Mucosa of descending colon (tissue), 3 donors: ENCODE data around the gene ZNF746. TPM values are rescaled to one million over a fixed set of nuclear protein-coding genes. Genes with fewer than 3 reads are reported as not detected.

ENCODE experiments used
- ATAC-seq: fragments of 200-7000 bp; cut with Tn5 transposase; one replicate; pipeline ENCODE4 v1.9.1; 2020; ENCODE audit warnings: mild to moderate bottlenecking, moderate library complexity
- DNase-seq, 3 donors: peaks; one replicate each; pipeline ENCODE4 v3.0.0-alpha.2; 2020
- H3K36me3 ChIP-seq: fragments of 200-600 bp; one replicate; pipeline ENCODE4 v1.8.0; 2021; ENCODE audit warnings: low read depth, mild to moderate bottlenecking
- H3K4me1 ChIP-seq: fragments of 200-600 bp; one replicate; pipeline ENCODE4 v1.8.0; 2021; ENCODE audit warnings: low read depth, mild to moderate bottlenecking
- H3K4me3 ChIP-seq: fragments of 200-600 bp; one replicate; pipeline ENCODE4 v1.8.0; 2021; ENCODE audit warnings: mild to moderate bottlenecking
- H3K9me3 ChIP-seq: fragments of 200-600 bp; one replicate; pipeline ENCODE4 v1.8.0; 2021; ENCODE audit warnings: mild to moderate bottlenecking
- intact Hi-C, 2 donors: fragments of 100-400 bp; cut with DNase I in 1 of 2; cut with micrococcal nuclease in 1 of 2; formaldehyde crosslinking; loops; one replicate each; pipeline versions ENCODE4 v1.11.0 to v1.11.1; 2022; cut with DNase I, micrococcal nuclease
- total RNA-seq, 3 donors: library from RNA; stranded (reverse); fragmentation: NEBNext Ultra II Directional in 2 of 3; extraction: Animal tissue kit (Norgen Biotek cat#: 25700) in 2 of 3; gene quantifications; one replicate each; pipeline versions ENCODE4 v1.2.1 to v1.2.4, GENCODE V29; 2021 to 2023
- TF ChIP-seq, protein P1 (sequence below): fragments of 200-600 bp; IDR thresholded peaks from one replicate; pipeline ENCODE4 v1.8.0; 2022; ENCODE audit warnings: antibody characterized with exemption, mild to moderate bottlenecking
- donor health status: DM: no; HTN: no; CAD: no; lungs with moderate emphysema.
- donor health status: DM: no; HTN: no; CAD: no.
- donor health status: DM: no; HTN: yes; CAD: no.

Gene ZNF746
- total RNA-seq, 3 donors from 2014 or later, result 10.8 to 22.0 (median 13.5) TPM

DNA sequence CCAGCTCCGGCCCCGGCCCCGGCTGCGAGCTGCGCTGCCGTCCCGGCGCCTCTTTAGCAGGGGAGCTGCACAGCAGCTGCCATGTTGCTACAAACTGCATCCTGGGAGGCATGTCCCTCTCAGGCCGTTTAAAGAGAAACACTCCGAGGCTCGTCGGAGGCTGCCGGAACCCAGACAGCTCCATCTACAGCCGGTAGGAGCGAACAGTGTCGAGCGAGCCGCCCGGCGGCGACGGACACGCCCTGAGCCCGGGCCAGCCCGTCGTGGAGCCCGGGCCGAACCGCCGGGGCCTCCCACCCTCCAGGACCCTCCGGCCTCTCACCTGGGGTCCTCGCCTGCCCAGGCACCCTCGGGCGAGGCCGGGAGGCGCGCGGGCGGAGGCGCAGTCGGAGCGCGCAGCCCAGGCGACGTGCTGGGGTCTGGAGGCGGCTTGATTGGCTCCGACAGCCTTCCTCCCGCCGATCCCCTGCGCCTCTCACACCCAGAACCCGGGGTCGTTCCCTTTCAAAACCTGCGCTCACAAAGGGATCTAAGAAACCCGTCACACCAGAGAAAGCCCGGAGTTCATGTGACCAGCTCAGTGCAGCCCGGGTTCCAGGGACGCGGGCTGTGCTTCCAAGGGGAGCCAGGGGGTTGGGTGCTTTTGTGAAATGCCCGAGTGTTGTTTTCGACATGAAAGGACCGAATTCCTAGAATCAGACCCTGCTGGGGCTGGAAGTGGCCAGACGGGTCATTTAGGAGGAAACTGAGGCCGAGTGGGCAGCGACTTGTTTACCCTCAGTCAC is 36.9 kb downstream of the ZNF746 start, which contains the start of gene ZNF777:
TSS of gene ZNF777 (minus strand) at position 570 of the 785 bp plus-strand sequence. CDS start 5,040 bp downstream, outside the sequence.
- TF ChIP-seq, protein P1, sequence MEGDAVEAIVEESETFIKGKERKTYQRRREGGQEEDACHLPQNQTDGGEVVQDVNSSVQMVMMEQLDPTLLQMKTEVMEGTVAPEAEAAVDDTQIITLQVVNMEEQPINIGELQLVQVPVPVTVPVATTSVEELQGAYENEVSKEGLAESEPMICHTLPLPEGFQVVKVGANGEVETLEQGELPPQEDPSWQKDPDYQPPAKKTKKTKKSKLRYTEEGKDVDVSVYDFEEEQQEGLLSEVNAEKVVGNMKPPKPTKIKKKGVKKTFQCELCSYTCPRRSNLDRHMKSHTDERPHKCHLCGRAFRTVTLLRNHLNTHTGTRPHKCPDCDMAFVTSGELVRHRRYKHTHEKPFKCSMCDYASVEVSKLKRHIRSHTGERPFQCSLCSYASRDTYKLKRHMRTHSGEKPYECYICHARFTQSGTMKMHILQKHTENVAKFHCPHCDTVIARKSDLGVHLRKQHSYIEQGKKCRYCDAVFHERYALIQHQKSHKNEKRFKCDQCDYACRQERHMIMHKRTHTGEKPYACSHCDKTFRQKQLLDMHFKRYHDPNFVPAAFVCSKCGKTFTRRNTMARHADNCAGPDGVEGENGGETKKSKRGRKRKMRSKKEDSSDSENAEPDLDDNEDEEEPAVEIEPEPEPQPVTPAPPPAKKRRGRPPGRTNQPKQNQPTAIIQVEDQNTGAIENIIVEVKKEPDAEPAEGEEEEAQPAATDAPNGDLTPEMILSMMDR, result peak; percentile 45
- peaks cover under 1% of the 10 kb centered on the region for H3K36me3 ChIP-seq
- intact Hi-C loops, result no loop called here
- peak within 1 kb of the TSS; percentile 51 for H3K4me3 ChIP-seq
- H3K9me3 ChIP-seq, result no peaks in the 10 kb centered on the region
- ATAC-seq (peak; percentile 99), DNase-seq (peak; percentile 86 to 87 (median 87))
- H3K4me1 ChIP-seq, result peaks cover 13% of the 10 kb centered on the region

DNA sequence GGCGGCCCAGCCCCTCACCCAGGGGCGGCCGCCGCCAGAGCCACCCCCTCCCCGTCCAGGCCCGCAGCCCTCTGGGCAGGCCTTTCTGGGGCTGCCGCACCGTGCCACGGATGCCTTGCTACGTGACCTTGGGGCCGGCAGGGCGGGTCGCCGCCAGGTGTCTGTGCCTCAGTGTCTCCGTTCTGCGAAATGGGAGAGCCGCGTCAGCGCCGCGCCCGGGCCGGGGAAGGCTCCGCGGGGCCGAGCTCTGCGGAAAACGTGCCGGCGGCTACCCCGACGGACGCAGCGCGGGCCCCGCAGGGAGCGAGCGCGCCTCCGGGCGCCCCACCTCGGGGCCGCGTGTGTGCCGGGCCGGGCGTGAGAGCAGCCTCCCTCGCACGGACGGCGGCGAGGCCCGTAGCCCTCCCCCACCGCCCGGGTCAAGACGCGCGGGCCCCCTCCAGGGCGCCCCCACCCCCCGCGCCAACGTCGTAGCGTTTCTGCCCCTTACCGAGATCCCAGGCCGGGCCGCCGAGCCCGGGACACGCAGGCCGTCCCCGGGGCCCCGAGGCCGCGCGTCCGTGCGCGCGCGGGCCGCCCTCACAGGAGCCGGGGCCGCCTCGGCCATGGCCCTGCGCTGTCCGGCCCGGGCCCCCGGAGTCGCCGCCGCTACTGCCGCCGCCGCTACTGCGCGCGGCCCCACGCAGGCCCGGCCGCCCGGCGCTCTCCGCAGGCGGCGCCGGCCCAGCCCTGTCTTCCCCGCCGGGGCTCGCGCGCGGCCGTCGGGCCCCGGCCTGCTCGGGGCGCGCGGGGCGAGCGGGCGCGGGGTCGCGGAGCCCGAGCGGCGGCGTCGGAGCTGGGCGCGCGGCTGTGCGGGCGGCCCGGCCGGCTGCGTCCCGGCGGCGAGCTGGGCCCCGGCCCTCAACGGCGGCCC is 37.8 kb downstream of the ZNF746 start:
- no peaks in the 10 kb centered on the region for H3K9me3 ChIP-seq
- peaks cover 13% of the 10 kb centered on the region for H3K4me1 ChIP-seq
- peak overlapping the region; percentile 51 for H3K4me3 ChIP-seq
- ATAC-seq (peak; percentile 16), DNase-seq (peak in 1 of 3 donors; percentile 36)
- TF ChIP-seq, protein P1, result no peak
- intact Hi-C loops, result no loop called here
- H3K36me3 ChIP-seq, result peaks cover 9% of the 10 kb centered on the region

DNA sequence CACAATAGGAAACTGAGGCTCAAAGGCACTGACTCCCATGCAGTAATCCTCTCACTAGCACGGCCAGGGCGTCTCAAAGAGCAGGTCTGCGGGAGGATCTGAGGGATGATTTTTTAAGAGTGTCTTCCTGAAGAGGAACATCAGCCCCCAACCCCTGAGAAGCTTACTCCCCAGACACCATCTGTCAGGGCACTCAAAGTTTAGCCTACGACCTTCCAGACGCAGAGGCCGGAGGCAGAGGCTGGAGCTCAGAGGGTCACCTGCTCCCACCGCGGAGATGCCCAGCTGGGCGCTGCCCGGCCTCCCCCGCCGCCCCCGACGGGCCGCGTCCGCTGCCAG is 38.4 kb downstream of the ZNF746 start:
- peaks cover 13% of the 10 kb centered on the region for H3K4me1 ChIP-seq
- no peak overlapping the region for H3K4me3 ChIP-seq
- H3K36me3 ChIP-seq, result peaks cover 10% of the 10 kb centered on the region
- no peaks in the 10 kb centered on the region for H3K9me3 ChIP-seq
- DNase-seq, result no peak
- TF ChIP-seq, protein P1, result no peak
- ATAC-seq, result no peak
- intact Hi-C loops, result no loop called here

DNA sequence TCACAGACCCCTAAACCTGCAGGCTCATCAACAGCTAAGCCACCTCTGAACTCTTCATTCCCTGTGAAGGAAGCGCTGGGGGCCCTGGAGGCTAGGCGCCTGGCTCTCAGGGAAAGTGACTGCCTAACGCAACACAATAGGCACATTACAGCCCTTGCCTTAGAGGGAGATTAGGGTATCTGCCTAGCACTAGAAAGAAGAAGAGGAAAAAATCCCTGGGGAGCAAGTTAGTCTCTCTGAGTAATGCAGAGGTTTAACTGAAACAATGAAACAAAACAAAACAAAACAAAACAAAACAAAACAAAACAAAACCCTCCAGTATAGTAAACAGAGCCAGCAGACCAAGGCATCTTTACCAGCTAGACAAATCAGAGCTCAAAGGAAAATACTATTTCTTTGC is 39.4 kb downstream of the ZNF746 start:
- H3K4me1 ChIP-seq, result peaks cover 13% of the 10 kb centered on the region
- no peak overlapping the region for H3K4me3 ChIP-seq
- ATAC-seq, result no peak
- H3K9me3 ChIP-seq, result no peaks in the 10 kb centered on the region
- peaks cover 13% of the 10 kb centered on the region for H3K36me3 ChIP-seq
- TF ChIP-seq, protein P1, result no peak
- no peak for DNase-seq
- intact Hi-C loops, result no loop called here

DNA sequence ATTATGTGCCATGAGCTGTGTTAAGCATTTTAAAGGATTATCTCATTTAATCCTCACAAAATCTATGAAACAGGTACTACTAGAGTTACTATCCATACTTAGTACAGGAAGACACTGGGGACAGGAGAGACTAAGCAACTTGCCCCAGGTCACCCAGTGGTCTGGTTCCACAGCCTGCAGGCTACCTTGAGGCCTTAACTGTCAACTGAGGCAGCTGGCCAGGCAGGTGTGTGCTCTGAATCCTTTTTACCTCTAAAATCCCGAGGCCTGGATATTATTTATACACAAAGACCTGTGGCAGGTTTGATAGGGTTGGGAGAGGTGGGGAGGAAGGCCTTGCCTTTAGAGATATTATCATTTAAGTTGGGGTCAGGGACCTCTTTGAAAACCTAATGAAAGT is 39.8 kb downstream of the ZNF746 start:
- TF ChIP-seq, protein P1, result no peak
- H3K36me3 ChIP-seq, result peaks cover 13% of the 10 kb centered on the region
- H3K4me1 ChIP-seq, result peaks cover 13% of the 10 kb centered on the region
- H3K4me3 ChIP-seq, result no peak overlapping the region
- intact Hi-C loops, result no loop called here
- ATAC-seq (no peak), DNase-seq (no peak)
- no peaks in the 10 kb centered on the region for H3K9me3 ChIP-seq
